Tibial nerve (tissue), 4 donors: ENCODE data around the gene FBXW8. TPM values are rescaled to one million over a fixed set of nuclear protein-coding genes. Genes with fewer than 3 reads are reported as not detected.
"Not testable (repeated sequence)": the region's sequence is repeated elsewhere in the genome, so short reads cannot be mapped to it uniquely, and the experiment has no call there.

Source experiments
- DNase-seq, 2 donors: peaks; one replicate each; pipeline ENCODE4 v3.0.0-alpha.2; 2019; ENCODE audit warnings: low spot score in 2 of 2
- H3K27ac ChIP-seq, 4 donors: fragments of 200-600 bp; sonication (generic) in 3 of 4; one replicate each; pipeline ENCODE4 v1.5.1; 2017 to 2019; ENCODE audit warnings: mild to moderate bottlenecking in 1 of 4
- H3K27me3 ChIP-seq, 2 donors: fragments of 200-600 bp; sonication (generic) in 1 of 2; one replicate each; pipeline versions ENCODE4 v1.5.1 to v1.6.0; 2017 to 2019
- H3K36me3 ChIP-seq, 3 donors: fragments of 200-600 bp; sonication (generic); one replicate each; pipeline ENCODE4 v1.5.1; 2018 to 2019
- H3K4me1 ChIP-seq, 4 donors: fragments of 200-600 bp; sonication (generic) in 3 of 4; one replicate each; pipeline ENCODE4 v1.5.1; 2017 to 2019
- H3K4me3 ChIP-seq, 4 donors: fragments of 200-600 bp; sonication (generic) in 3 of 4; one replicate each; pipeline ENCODE4 v1.5.1; 2017 to 2019; ENCODE audit warnings: mild to moderate bottlenecking in 1 of 4, moderate library complexity in 1 of 4
- H3K9me3 ChIP-seq, 4 donors: fragments of 200-600 bp; sonication (generic) in 3 of 4; one replicate each; pipeline ENCODE4 v1.5.1; 2017 to 2019
- CTCF ChIP-seq, 5 experiments: fragments of 200-600 bp in 3 of 5; fragments of 450-650 bp in 2 of 5; sonication (generic) in 3 of 5; IDR thresholded peaks; one replicate each; pipeline ENCODE4 v1.5.1; 2016 to 2019; ENCODE audit warnings: antibody characterized with exemption in 5 of 5, mild to moderate bottlenecking in 3 of 5, moderate library complexity in 2 of 5
- EP300 ChIP-seq, 2 donors: sonication (generic); formaldehyde crosslinking; IDR thresholded peaks; one replicate each; pipeline ENCODE4 v1.6.1; 2017; ENCODE audit warnings: antibody characterized with exemption in 2 of 2, mild to moderate bottlenecking in 1 of 2
- POLR2A ChIP-seq, 2 donors: fragments of 450-650 bp; IDR thresholded peaks; one replicate each; pipeline ENCODE4 v1.6.1; 2017; ENCODE audit warnings: antibody characterized with exemption in 2 of 2, mild to moderate bottlenecking in 2 of 2, moderate library complexity in 2 of 2
- whole genome bisulfite sequencing, 2 donors: methylation state at CpG; one replicate each; pipeline ENCODE4 v1.1.5; 2018; 5-methylcytosine and 5-hydroxymethylcytosine counted together
- total RNA-seq, 4 donors: library from RNA; depleted of rRNA; stranded (reverse); fragments of >200 nt; gene quantifications; one replicate each; pipeline ENCODE4 v1.1.0, GENCODE V29; 2016

Gene FBXW8
- total RNA-seq, 4 donors from 2014 or later = 26.7 to 38.4 (median 29.0) TPM

GRCh38 chr12:117054279-117054678, 143.5 kb downstream of the FBXW8 start:
- Histone ChIP-seq H3K4me3 (no peak overlapping the region), H3K27me3 (peaks cover 0 to 7% of the 10 kb centered on the region in 2 donors), H3K9me3 (no peaks in the 10 kb centered on the region), H3K4me1 (no peaks in the 10 kb centered on the region), H3K27ac (no peak overlapping the region), H3K36me3 (no peaks in the 10 kb centered on the region)
- TF ChIP-seq EP300 (IDR thresholded peaks at IDR 0.05) = no peak
- DNase-seq = no peak
- 94 to 98% methylated on average over 6 of the region's 6 CpGs for WGBS, 2 donors

GRCh38 chr12:117057626-117058025, 146.9 kb downstream of the FBXW8 start:
- not testable (repeated sequence) for H3K27ac ChIP-seq, DNase-seq, H3K4me3 ChIP-seq, H3K4me1 ChIP-seq, H3K36me3 ChIP-seq, H3K9me3 ChIP-seq, H3K27me3 ChIP-seq
- WGBS, 2 donors = 81 to 91% methylated on average over 8 of the region's 8 CpGs

GRCh38 chr12:117058442-117059072, 147.8 kb downstream of the FBXW8 start:
- H3K4me1 ChIP-seq = peaks cover 0 to 9% (median 0%) of the 10 kb centered on the region in 4 donors
- no peaks in the 10 kb centered on the region for H3K27me3 ChIP-seq
- 72 to 84% methylated on average over 3 of the region's 3 CpGs for WGBS, 2 donors
- no peak for DNase-seq
- no peak overlapping the region for H3K27ac ChIP-seq
- H3K4me3 ChIP-seq = no peak overlapping the region
- no peaks in the 10 kb centered on the region for H3K9me3 ChIP-seq
- TF ChIP-seq CTCF (IDR thresholded peaks at IDR 0.05) = no peak
- TF ChIP-seq POLR2A (IDR thresholded peaks at IDR 0.05) = no peak
- no peak for TF ChIP-seq EP300 (IDR thresholded peaks at IDR 0.05)
- no peaks in the 10 kb centered on the region for H3K36me3 ChIP-seq

- no peaks in the 10 kb centered on the region for H3K36me3 ChIP-seq
- H3K9me3 ChIP-seq = no peaks in the 10 kb centered on the region
- no peak overlapping the region for H3K4me3 ChIP-seq
- 46 to 48% methylated on average over 8 of the region's 8 CpGs for WGBS, 2 donors
- TF ChIP-seq EP300 (IDR thresholded peaks at IDR 0.05) (no peak), CTCF (IDR thresholded peaks at IDR 0.05) (no peak), POLR2A (IDR thresholded peaks at IDR 0.05) (no peak)
- H3K27ac ChIP-seq = no peak overlapping the region
- peaks cover 0 to 10% (median 0%) of the 10 kb centered on the region in 4 donors for H3K4me1 ChIP-seq
- no peak for DNase-seq
- H3K27me3 ChIP-seq = no peaks in the 10 kb centered on the region
These were observed 148.4 kb downstream of the FBXW8 start for GRCh38 chr12:117059156-117059555.

- Histone ChIP-seq H3K27me3 (no peaks in the 10 kb centered on the region), H3K9me3 (no peaks in the 10 kb centered on the region), H3K27ac (no peak overlapping the region), H3K36me3 (no peaks in the 10 kb centered on the region), H3K4me1 (peaks cover 0 to 10% (median 0%) of the 10 kb centered on the region in 4 donors), H3K4me3 (no peak overlapping the region)
- no peak for TF ChIP-seq CTCF (IDR thresholded peaks at IDR 0.05)
- TF ChIP-seq POLR2A (IDR thresholded peaks at IDR 0.05) = no peak
- TF ChIP-seq EP300 (IDR thresholded peaks at IDR 0.05) = no peak
- no peak for DNase-seq
- WGBS, 2 donors = 32 to 39% methylated on average over 21 of the region's 21 CpGs
These were observed 149.6 kb downstream of the FBXW8 start for GRCh38 chr12:117060246-117060928.

GRCh38 chr12:117060929-117061305, 150.2 kb downstream of the FBXW8 start:
- no peak overlapping the region for H3K4me3 ChIP-seq
- no peaks in the 10 kb centered on the region for H3K27me3 ChIP-seq
- peaks cover 0 to 10% (median 0%) of the 10 kb centered on the region in 4 donors for H3K4me1 ChIP-seq
- no peak for DNase-seq
- no peaks in the 10 kb centered on the region for H3K9me3 ChIP-seq
- WGBS, 2 donors = 69 to 74% methylated on average over 8 of the region's 8 CpGs
- no peak for TF ChIP-seq POLR2A (IDR thresholded peaks at IDR 0.05)
- no peak for TF ChIP-seq EP300 (IDR thresholded peaks at IDR 0.05)
- TF ChIP-seq CTCF (IDR thresholded peaks at IDR 0.05) = no peak
- H3K36me3 ChIP-seq = no peaks in the 10 kb centered on the region
- H3K27ac ChIP-seq = no peak overlapping the region
